GM19238 (cell line): Measurements from ENCODE around the gene ZFP90.
"Not testable (repeated sequence)": the region's sequence is repeated elsewhere in the genome, so short reads cannot be mapped to it uniquely, and the experiment has no call there.

Source experiments
- DNase-seq: peaks from one replicate; pipeline ENCODE4 v3.0.0; 2011; ENCODE audit warnings: low spot score; ENCODE audit not compliant: insufficient read length

Gene ZFP90

GRCh38 chr16:68538880-68539701, at the start of gene ZFP90:
Gene ZFP90, plus strand, starts transcription at chr16:68539291. Its CDS starts 502 bp downstream, at chr16:68539793.
- peak; percentile 97 for DNase-seq

DNA sequence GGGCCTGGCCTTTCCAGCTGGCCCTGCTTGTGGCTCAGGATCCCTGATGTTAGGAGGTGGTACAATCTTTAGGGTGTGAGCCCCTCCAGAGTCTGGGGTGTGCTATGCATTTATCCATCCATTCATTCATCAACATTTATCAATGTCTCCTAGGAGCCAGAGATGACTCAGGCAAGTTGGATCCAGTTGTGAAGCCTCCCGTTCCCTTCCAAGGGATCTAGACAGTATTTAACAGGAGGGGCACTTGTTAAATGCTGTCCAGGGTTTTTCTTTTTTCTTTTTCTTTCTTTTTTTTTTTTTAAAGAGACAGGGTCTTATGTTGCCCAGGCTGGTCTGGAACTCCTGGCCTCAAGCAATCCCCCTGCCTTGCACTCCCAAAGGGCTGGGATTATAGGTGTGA, 48.7 kb upstream of the ZFP90 start:
- no peak for DNase-seq

- DNase-seq = no peak
Observed at GRCh38 chr16:68490829-68491575, 48.1 kb upstream of the ZFP90 start.

GRCh38 chr16:68491576-68491950, 47.5 kb upstream of the ZFP90 start:
- DNase-seq = no peak

- DNase-seq = no peak
Observed at GRCh38 chr16:68492151-68492542, 46.9 kb upstream of the ZFP90 start.

DNA sequence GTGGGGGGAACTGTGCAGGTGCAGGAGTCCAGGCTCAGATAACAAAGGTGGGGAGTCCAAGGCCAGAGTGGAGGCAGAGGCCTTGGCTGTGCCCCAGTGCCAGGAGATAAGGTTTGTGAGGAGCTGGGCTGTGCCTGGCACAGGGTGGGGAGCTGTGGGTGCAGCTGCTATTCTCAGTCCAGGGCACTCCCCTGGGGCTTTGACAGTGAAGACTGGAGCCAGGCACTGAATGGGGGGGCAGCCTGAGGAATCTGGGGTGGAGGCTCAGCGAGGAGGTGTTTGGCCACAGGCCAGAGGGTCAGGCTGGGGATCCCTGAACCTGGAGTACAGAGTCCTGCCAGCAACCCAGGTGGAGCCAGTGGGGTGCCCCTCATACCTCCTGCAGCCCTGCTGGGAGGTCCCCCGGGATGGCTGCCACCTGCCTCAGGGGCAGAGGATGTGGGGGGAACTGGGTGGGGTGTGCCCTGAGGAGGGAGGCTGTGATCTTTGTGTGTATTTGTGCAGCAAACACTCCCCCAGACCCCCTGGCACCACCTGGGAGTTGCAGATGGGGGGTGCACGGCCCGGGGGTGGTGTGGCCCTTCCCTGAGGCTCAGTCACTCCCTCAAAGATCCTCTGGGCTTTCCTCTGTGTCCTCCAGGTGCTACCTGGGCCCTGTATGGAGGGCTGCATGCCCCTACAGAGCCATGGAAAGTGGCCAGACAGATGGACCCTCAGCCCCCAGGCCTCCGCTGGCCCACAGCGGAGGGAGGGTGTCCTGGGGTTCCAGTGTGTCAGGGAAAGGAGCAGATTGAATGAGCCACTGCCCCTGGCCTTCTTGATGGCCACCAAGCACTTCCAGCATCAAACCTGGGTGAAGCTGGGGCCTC, 46.3 kb upstream of the ZFP90 start:
- DNase-seq = no peak

DNA sequence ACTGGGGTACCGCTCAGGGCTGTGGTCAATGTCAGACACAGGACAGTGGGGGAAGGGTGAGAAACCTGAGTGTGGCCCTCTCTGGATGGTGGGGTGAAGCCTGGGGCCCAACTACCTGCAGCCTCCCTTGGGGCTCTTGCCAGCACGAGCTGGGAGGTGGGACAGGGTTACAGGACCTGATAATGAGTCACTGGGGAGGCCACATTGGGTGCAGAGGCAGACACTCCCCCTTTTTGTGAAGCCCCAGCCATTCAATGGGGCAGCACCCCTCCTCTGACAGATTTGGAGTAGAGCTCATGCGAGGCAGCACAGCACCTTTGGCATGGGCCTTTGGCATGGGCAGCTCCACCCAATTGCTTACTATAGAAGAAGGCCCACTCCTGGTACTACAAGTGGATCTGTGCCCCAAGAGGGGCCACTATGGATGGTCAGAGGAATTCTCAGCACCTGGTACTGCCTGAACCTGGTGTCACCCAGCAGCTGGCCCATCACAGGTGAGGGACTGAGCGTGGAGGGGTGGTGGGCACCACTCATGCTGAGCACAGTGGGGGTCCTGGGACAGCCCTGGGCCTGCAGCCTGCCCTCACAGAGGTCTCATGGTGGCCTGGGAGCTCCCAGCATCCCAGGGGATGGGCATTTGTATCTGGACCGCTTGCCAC, 45.5 kb upstream of the ZFP90 start:
- DNase-seq = no peak

GRCh38 chr16:68494261-68494660, 44.8 kb upstream of the ZFP90 start:
- DNase-seq = not testable (repeated sequence)

- no peak for DNase-seq
Observed at GRCh38 chr16:68496689-68497088, 42.4 kb upstream of the ZFP90 start.

- no peak for DNase-seq
Observed at GRCh38 chr16:68499006-68499405, 40.1 kb upstream of the ZFP90 start.

- no peak for DNase-seq
Observed at GRCh38 chr16:68503334-68503733, 35.8 kb upstream of the ZFP90 start.

DNA sequence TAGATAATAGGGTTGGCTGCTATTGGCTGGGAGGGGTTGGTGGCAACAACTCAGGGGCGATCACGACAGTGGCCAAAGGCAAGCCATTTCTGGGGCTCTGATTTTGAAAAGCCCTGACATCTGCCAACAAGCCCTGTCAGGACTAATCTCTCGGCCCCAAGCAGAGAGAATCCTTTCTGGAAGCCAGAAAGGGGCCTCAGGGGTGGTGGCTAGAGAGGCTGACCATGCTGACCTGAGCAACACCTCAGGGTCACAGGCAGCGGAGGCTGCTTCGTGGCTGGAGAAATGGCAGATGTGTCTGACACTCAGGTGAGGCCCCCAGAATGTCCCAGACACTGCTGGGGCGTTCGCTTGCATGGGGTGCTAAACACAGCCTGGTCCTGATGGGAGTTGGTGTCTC, 35.0 kb upstream of the ZFP90 start:
- DNase-seq = no peak

DNA sequence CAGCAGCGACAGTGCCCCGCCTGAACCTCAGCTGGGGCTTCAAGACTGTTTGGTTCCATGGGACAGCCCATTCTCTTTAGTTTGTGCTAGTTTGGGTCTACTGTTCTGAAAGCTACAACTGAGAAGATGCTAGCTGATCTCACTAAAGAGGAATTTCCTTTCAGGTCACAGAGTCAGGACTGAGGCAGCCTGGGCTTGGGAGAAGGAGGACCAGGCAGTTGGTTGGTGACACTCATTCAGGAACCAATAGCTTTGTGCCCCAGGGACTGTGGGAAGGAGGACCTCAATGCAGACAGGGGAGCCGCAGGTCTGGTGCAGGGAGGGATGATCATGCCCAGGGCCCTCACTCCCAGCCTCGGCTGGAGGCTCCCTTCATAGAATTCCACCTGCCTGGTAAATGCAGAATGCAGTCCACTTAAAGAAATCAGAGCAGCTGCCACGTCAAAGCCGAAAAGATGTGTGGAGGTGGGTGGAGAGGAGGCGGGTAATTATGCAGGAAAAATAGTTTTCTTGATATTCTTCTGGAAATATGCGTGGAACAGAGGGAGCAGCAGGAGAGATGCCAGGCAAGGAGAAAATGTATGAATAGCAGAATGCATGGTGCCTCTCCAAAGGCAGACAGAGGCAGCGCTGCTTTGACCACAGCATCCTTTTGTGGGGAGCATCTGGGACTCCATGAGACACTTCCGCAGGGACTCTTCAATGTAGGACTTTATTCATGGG, 32.6 kb upstream of the ZFP90 start:
- DNase-seq = no peak

GRCh38 chr16:68508013-68508412, 31.1 kb upstream of the ZFP90 start:
- no peak for DNase-seq

DNA sequence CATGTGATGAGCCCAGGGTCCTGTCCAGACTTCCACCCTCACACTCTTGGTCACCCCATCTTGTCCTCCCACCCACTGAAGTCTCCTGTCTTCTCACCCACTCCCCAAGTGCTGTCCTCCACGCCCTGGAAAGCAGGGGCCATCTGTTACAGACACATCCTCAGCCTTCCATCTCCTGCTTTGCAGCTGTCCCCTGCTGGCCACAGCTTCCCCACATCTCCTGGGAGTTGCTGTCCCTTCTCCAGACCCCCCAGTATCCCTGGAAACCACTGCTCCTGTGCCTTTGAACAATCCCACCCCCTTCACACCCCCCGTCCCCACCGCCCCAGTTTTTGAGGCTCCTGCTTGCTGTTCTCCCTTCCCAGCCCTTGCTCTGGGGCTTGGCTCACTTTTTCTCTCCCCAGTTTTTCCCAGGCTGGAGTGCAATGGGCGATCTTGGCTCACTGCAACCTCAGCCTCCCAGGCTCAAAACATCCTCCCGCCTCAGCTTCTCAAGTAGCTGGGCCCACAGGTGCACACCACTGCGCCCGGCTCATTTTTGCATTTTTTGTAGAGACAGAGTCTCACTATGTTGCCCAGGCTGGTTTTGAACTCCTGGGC, 30.4 kb upstream of the ZFP90 start:
- DNase-seq = no peak

DNA sequence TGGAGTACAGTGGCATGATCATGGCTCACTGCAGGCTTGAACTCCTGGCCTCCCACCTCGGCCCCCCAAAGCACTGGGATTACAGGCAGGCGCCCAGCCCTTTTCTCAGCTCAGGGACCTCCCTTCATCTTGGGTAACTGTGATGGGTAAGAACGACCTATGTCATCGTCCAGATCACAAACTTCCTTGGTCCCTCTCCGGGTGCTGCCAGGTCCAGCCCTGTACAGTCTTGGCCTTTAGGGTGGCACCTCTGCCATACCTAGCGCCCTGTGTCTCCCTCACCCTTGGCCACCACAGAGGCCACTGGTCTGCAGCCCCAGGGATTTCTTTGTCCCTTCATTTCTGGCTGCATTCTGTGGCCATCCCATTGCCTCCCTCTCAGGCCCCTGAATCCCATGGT, 29.7 kb upstream of the ZFP90 start:
- DNase-seq = no peak

DNA sequence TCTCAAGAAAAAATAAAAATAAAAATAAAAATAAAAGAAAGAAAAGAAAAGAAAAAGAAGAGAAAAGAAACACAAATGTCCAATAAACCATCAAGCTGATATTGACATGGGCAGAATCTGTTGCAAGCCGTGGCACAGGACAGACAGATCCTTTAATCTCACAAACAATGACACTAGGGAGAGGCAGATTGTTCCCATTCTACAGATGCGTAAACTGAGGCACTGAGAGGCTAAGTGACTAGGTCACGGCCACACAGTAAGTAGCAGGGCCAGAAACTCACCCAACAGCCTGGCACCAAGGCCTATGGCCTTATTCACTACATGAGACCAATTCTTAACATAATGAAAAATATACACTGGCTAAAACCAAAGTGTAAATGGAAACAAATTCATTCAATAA, 28.3 kb upstream of the ZFP90 start:
- no peak for DNase-seq

GRCh38 chr16:68512183-68512582, 26.9 kb upstream of the ZFP90 start:
- no peak for DNase-seq

DNA sequence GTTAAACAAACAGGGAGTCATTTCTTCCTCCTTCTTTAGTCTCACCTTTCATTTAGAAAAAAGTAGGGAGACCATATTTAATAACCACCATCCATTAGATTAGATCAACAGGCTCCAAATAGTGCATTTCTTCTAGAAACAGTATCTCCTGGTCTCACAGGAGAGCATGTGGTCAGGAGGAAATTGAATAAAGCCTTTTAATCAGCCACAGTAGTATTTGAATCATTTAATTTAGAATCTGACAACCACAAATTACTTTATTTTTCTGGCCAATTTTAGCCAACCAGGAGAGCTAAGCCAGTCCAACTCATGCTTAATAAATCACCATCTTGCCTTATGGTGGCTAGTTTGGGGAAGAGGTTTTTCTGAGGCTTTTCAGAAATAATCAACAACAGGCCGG, 26.3 kb upstream of the ZFP90 start:
- no peak for DNase-seq

DNA sequence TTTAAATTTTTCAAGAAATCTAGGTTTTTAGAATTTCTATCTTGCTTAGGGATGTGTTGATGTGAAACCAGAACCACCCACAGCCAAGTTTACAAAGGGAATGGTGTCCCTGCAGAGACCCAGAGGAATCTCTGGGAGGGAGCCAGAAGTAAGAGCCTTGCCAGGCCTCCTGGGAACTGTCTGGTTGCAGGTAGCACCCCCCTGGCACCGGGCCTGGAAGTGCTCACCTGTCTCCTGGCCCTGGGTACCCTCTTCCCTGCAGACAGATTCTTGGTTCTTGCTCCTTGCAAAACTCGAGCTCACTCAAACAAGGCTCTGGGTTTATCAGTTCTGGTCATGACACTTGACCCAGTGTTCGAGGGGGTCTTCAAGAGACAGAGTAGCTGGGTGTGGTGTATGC, 24.6 kb upstream of the ZFP90 start:
- DNase-seq = no peak
